ENCODE results near the gene ADCY7. TPM values are rescaled to one million over a fixed set of nuclear protein-coding genes. Genes with fewer than 3 reads are reported as not detected.

The ADCY7 gene
- total and polyA plus RNA-seq, 9 of the 15 experiments (the other 6 are each of a cell fraction or from before 2014, with no cell fraction given): 2.3 to 108 (median 28.6) TPM

DNA sequence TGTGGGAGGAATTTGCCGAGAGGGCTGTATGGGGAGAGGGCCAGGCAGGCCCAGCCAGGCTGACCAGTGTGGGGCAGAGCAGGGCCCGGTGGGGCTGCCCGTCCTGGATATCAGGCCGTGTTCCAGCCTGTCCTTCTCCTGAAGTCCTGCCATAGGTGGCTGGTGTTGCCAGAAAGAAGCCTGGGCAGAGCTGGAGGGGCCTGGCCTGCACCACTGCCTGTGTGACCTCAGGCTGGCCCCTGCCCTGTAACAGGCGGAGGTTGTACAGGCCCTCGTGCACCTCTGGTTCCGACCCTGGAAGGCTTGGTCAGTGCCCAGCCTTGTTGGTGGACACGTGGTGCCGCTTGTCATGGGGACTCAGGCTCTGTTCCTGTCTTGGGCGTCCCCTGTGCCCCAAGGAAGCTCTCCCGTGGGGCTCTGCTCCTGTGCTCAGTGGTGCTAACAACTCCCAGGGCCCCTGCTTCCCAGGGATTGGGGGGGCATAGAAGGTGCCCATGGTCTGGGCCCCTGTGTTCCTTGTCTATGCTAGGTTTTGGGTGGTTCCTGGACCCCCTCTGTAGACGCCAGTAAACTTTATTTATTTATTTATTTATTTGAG, 33.3 kb downstream of the ADCY7 start:
- H4K20me1 ChIP-seq (replicated peaks; ENCODE audit: control insufficient read depth, insufficient read depth, low read length): peaks cover 6% of the 10 kb centered on the region; the same call in 1 of the 2 replicates
- POLR2A ChIA-PET: interaction anchor here (0.5 to 0.6 kb wide), 2 partner anchors 71 to 610 kb away, joined by 3 to 4 read pairs; no protein-coding TSS in a partner anchor
- ATAC-seq (no peak), FAIRE-seq (no peak), DNase-seq (ENCODE audit: extremely low read depth in 1 of 4, low spot score in 3 of 4) (no peak)
- H3K4me3 ChIP-seq: no peak overlapping the region
- intact Hi-C loops (cut with micrococcal nuclease): no loop called here
- 82% methylated on average over 4 of the region's 12 CpGs for WGBS (ENCODE audit: insufficient coverage, low coverage, missing lambda C conversion rate)
- no peaks in the 10 kb centered on the region for H3K9me1 ChIP-seq (ENCODE audit: control insufficient read depth, insufficient read depth, low read length)
- BruUV-seq (replicated peaks): no TSS peak
- H3K79me2 ChIP-seq (ENCODE audit: control insufficient read depth, insufficient read depth, low read length): no peaks in the 10 kb centered on the region
- peaks cover 91% of the 10 kb centered on the region; the same call in 2 of the 3 replicates for H3K36me3 ChIP-seq (ENCODE audit: control insufficient read depth, insufficient read depth, low read length)
- H2AFZ ChIP-seq (ENCODE audit: low read depth, low read length): no peak overlapping the region
- H3K27ac ChIP-seq (ENCODE audit: extremely low read depth, low read depth, low read length): no peak overlapping the region
- H3K4me2 ChIP-seq (ENCODE audit: insufficient read depth, low read length): no peak overlapping the region
- no peak for TF ChIP-seq SUPT5H (IDR thresholded peaks at IDR 0.05)
- TF ChIP-seq POLR2G (IDR thresholded peaks at IDR 0.05; ENCODE audit: low read depth, low read length): 0 out of 2 replicates have a peak, but pooled peaks have one; percentile 21
- peak overlapping the region in 1 of 2 experiments; percentile 18; a peak in 1 of 4 replicates for H3K9ac ChIP-seq (ENCODE audit: insufficient read depth in 1 of 2, low read depth in 2 of 2, low read length in 2 of 2)
- CTCF ChIA-PET (ENCODE audit: low intra/inter-chr PET ratio): no interaction called here
- no peaks in the 10 kb centered on the region for H3K27me3 ChIP-seq (ENCODE audit: control insufficient read depth in 2 of 2, insufficient read depth in 2 of 2, low read length in 2 of 2)
- in situ Hi-C loops (cut with MboI): no loop called here
- peaks cover 0 to 36% of the 10 kb centered on the region in 2 experiments; a peak in 2 of 5 replicates for H3K4me1 ChIP-seq (replicated peaks in 1 of 2; ENCODE audit: control insufficient read depth in 2 of 2, insufficient read depth in 2 of 2, low read length in 2 of 2)
- no peaks in the 10 kb centered on the region for H3K9me3 ChIP-seq (replicated peaks; ENCODE audit: control insufficient read depth, insufficient read depth, low read depth, low read length)

DNA sequence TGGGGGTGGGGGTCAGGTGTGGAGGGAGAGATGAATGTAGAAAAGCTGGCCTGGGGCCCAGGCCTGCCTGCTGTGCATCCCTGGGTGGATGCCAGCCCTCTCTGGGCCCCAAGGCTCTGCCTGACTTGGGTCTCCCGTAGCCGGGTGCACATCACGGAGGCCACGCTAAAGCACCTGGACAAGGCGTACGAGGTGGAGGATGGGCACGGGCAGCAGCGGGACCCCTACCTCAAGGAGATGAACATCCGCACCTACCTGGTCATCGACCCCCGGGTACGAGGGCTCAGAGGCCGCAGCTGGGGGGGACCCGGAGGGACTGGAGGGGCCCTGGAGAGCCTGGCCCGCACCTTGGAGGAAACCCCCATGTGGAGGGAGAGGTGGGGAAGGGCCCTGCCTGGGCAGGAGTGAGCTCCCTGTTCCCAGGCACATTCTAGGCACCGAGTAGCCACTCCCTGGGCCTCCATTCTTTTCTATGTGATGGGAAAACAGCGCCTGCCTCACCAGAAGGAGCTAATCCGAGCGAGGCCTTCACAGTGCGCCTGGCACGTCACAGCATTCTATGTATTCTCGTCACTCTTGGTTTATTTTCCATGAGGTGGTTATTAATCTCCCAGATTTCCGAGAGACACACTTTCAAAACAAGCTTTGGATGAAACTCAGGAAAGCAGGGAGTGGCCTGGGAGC, 34.7 kb downstream of the ADCY7 start:
- ATAC-seq (no peak), DNase-seq (ENCODE audit: extremely low read depth in 1 of 4, low spot score in 3 of 4) (no peak), FAIRE-seq (no peak)
- H3K27ac ChIP-seq (ENCODE audit: extremely low read depth, low read depth, low read length): no peak overlapping the region
- no peaks in the 10 kb centered on the region for H3K79me2 ChIP-seq (ENCODE audit: control insufficient read depth, insufficient read depth, low read length)
- H3K9ac ChIP-seq (ENCODE audit: insufficient read depth in 1 of 2, low read depth in 2 of 2, low read length in 2 of 2): no peak overlapping the region
- H3K4me3 ChIP-seq: no peak overlapping the region
- BruUV-seq (replicated peaks): no TSS peak
- H3K9me1 ChIP-seq (ENCODE audit: control insufficient read depth, insufficient read depth, low read length): no peaks in the 10 kb centered on the region
- no peak overlapping the region for H2AFZ ChIP-seq (ENCODE audit: low read depth, low read length)
- in situ Hi-C loops (cut with MboI) (no loop called here), intact Hi-C loops (cut with micrococcal nuclease) (no loop called here)
- peaks cover 6% of the 10 kb centered on the region; the same call in 1 of the 2 replicates for H4K20me1 ChIP-seq (replicated peaks; ENCODE audit: control insufficient read depth, insufficient read depth, low read length)
- POLR2A ChIA-PET: interaction anchor here (0.6 kb wide), 1 partner anchor 44 kb away, joined by 3 read pairs; no protein-coding TSS in a partner anchor
- H3K4me2 ChIP-seq (ENCODE audit: insufficient read depth, low read length): no peak overlapping the region
- CTCF ChIA-PET (ENCODE audit: low intra/inter-chr PET ratio): no interaction called here
- TF ChIP-seq SMC3 (conservative IDR thresholded peaks at IDR 0.05; ENCODE audit: insufficient read depth, low read depth, low read length) (no peak), JUND (IDR thresholded peaks at IDR 0.05; ENCODE audit: borderline replicate concordance, low read depth, low read length) (no peak), JUND (tag; IDR thresholded peaks at IDR 0.05; ENCODE audit: borderline replicate concordance, low read depth, low read length) (no peak), BACH1 (tag; IDR thresholded peaks at IDR 0.05) (no peak), TCFL5 (CRISPR knock-in tag; conservative IDR thresholded peaks at IDR 0.05) (no peak), CBFB (CRISPR knock-in tag; IDR thresholded peaks at IDR 0.05) (no peak), HDAC2 (IDR thresholded peaks at IDR 0.05) (no peak), ZFP36 (IDR thresholded peaks at IDR 0.05; ENCODE audit: low read depth, low read length, partially characterized antibody) (peak; percentile 66), NFIC (IDR thresholded peaks at IDR 0.05) (0 out of 2 replicates have a peak, but pooled peaks have one; percentile 19)
- peaks cover 0 to 48% of the 10 kb centered on the region in 2 experiments; a peak in 2 of 5 replicates for H3K4me1 ChIP-seq (replicated peaks in 1 of 2; ENCODE audit: control insufficient read depth in 2 of 2, insufficient read depth in 2 of 2, low read length in 2 of 2)
- no peaks in the 10 kb centered on the region for H3K9me3 ChIP-seq (replicated peaks; ENCODE audit: control insufficient read depth, insufficient read depth, low read depth, low read length)
- H3K27me3 ChIP-seq (ENCODE audit: control insufficient read depth in 2 of 2, insufficient read depth in 2 of 2, low read length in 2 of 2): no peaks in the 10 kb centered on the region
- H3K36me3 ChIP-seq (ENCODE audit: control insufficient read depth, insufficient read depth, low read length): peaks cover 94% of the 10 kb centered on the region; the same call in 2 of the 3 replicates
- 95% methylated on average over 17 of the region's 23 CpGs for WGBS (ENCODE audit: insufficient coverage, low coverage, missing lambda C conversion rate)
